GM10266 (cell line): ENCODE data around the gene PAN2.

Experiments
- DNase-seq: peaks from one replicate; pipeline ENCODE4 v3.0.0; 2012; ENCODE audit errors: extremely low spot score
- TF ChIP-seq, protein P1 (sequence below): IDR thresholded peaks from 2 replicates; pipeline ENCODE4 v1.5.1; 2012; ENCODE audit warnings: mild to moderate bottlenecking, low read depth; ENCODE audit not compliant: control insufficient read depth, insufficient read depth; ENCODE audit errors: missing control alignments

The PAN2 gene, protein sequence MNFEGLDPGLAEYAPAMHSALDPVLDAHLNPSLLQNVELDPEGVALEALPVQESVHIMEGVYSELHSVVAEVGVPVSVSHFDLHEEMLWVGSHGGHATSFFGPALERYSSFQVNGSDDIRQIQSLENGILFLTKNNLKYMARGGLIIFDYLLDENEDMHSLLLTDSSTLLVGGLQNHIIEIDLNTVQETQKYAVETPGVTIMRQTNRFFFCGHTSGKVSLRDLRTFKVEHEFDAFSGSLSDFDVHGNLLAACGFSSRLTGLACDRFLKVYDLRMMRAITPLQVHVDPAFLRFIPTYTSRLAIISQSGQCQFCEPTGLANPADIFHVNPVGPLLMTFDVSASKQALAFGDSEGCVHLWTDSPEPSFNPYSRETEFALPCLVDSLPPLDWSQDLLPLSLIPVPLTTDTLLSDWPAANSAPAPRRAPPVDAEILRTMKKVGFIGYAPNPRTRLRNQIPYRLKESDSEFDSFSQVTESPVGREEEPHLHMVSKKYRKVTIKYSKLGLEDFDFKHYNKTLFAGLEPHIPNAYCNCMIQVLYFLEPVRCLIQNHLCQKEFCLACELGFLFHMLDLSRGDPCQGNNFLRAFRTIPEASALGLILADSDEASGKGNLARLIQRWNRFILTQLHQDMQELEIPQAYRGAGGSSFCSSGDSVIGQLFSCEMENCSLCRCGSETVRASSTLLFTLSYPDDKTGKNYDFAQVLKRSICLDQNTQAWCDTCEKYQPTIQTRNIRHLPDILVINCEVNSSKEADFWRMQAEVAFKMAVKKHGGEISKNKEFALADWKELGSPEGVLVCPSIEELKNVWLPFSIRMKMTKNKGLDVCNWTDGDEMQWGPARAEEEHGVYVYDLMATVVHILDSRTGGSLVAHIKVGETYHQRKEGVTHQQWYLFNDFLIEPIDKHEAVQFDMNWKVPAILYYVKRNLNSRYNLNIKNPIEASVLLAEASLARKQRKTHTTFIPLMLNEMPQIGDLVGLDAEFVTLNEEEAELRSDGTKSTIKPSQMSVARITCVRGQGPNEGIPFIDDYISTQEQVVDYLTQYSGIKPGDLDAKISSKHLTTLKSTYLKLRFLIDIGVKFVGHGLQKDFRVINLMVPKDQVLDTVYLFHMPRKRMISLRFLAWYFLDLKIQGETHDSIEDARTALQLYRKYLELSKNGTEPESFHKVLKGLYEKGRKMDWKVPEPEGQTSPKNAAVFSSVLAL

GRCh38 chr12:56333679-56334489 lies at the start of gene PAN2:
PAN2 (minus strand) TSS chr12:56334000; CDS start chr12:56333094, 906 bp downstream.
- TF ChIP-seq, protein P1, sequence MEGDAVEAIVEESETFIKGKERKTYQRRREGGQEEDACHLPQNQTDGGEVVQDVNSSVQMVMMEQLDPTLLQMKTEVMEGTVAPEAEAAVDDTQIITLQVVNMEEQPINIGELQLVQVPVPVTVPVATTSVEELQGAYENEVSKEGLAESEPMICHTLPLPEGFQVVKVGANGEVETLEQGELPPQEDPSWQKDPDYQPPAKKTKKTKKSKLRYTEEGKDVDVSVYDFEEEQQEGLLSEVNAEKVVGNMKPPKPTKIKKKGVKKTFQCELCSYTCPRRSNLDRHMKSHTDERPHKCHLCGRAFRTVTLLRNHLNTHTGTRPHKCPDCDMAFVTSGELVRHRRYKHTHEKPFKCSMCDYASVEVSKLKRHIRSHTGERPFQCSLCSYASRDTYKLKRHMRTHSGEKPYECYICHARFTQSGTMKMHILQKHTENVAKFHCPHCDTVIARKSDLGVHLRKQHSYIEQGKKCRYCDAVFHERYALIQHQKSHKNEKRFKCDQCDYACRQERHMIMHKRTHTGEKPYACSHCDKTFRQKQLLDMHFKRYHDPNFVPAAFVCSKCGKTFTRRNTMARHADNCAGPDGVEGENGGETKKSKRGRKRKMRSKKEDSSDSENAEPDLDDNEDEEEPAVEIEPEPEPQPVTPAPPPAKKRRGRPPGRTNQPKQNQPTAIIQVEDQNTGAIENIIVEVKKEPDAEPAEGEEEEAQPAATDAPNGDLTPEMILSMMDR, result peak; percentile 35
- peak; percentile 95 for DNase-seq

DNA sequence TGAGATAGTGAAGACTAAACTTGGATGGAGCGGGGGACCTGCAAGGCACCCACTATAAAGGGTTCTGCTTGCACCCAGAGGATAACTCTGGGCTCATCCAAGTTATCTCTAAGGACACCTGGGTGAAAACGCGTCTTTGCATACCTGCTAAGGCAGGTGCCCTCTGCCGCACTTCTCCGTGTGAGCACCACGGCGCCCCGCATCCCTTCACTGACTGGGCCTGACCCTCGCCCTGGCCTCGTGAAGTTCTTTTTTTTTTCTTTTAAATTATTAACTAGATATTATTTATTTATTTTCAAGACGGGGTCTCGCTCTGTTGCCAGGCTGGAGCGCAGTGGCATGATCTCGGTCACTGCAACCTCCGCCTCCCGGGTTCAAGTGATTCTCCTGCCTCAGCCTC lies 48.8 kb upstream of the PAN2 start:
- TF ChIP-seq, protein P1, result no peak
- DNase-seq, result no peak

DNA sequence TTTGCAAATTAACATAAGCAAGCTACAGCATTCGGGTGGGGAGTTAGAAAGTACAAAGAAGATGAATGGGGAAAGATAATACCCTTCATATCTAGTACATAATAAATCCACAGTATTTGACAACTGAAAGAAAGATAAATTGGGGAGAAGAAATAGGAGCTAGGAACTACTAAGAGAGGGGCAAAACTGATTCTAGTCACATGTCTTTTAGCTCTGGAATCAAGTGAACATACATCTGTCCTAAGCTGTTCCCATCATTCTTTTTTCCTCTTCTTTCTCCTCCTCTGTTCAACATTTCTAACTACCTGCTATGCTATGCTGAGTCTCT lies 44.2 kb upstream of the PAN2 start:
- no peak for DNase-seq
- TF ChIP-seq, protein P1, result no peak

- no peak for DNase-seq
- TF ChIP-seq, protein P1, result peak; percentile 9
Observed at GRCh38 chr12:56377310-56377988, 43.6 kb upstream of the PAN2 start.

DNA sequence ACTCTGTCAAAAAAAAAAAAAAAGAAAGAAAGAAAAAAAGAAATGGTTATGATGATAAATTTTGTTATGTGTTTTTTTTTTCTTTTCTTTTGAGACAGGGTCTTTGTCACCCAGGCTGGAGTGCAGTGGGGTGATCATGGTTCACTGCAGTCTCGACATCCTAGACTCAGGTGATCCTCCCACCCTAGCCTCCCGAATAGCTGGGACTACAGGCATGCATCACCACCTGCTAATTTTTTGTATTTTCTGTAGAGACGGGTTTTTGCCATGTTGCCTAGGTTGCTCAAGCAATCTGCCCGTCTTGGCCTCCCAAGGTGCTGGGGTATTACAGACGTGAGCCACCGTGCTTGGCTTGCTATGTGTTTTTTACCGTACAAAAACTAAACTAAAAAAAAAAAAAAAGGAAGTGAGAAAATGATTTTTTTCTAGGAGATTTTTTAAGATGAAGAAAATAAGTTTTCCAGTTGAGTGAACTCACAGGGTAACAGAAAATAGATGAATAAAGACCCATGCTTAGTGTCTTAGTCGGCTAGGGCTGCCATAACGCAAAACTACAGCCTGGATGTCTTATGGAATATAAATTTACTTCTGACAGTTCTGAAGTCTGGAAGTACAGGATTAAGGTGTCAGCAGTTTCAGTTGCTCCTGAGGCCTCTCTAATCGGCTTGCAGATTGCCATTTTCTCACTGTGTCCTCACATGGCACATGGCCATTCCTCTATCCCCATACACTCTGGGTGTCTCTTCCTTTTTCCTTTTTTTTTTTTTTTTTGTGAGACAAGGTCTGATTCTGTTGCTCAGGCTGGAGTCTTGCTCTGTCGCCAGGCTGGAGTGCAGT lies 42.0 kb upstream of the PAN2 start:
- DNase-seq, result no peak

More for the DNA sequence above, 42.0 kb upstream of the PAN2 start:
- TF ChIP-seq, protein P1, result no peak
